HepG2 (cell line): ENCODE results near the gene C3orf18. TPM values are rescaled to one million over a fixed set of nuclear protein-coding genes. Genes with fewer than 3 reads are reported as not detected.
A peak's percentile ranks its signal among the peaks of the same experiment; 100 is the strongest.

Experiments used
- BRD4 ChIP-seq: sonication (generic); formaldehyde crosslinking; IDR thresholded peaks from 2 replicates; pipeline ENCODE4 v1.4.0; 2020; ENCODE audit warnings: missing genetic modification reagents
- PAX8 ChIP-seq: sonication (generic); formaldehyde crosslinking; IDR thresholded peaks from 2 replicates; pipeline ENCODE4 v1.8.0; 2022; ENCODE audit warnings: mild to moderate bottlenecking, missing genetic modification reagents, borderline replicate concordance
- YY1 ChIP-seq: IDR thresholded peaks from 2 replicates; pipeline ENCODE4 v1.6.1; 2011; ENCODE audit warnings: low read length, low read depth, moderate library complexity, mild to moderate bottlenecking; ENCODE audit not compliant: insufficient read depth, insufficient replicate concordance
- ZNF292 ChIP-seq: sonication (generic); formaldehyde crosslinking; IDR thresholded peaks from 2 replicates; pipeline ENCODE4 v1.8.1; 2022; ENCODE audit warnings: mild to moderate bottlenecking, low read depth, missing genetic modification reagents, borderline replicate concordance
- ZNF564 ChIP-seq: sonication (generic); formaldehyde crosslinking; IDR thresholded peaks from 2 replicates; pipeline ENCODE4 v1.8.1; 2023; ENCODE audit warnings: mild to moderate bottlenecking, missing genetic modification reagents
- polyA plus RNA-seq, 8 experiments: library from polyadenylated mRNA; depleted of rRNA in 3 of 8; stranded (reverse) in 7 of 8; unstranded in 1 of 8; fragments of >200 nt; fragmentation: Illumina TruSeq in 4 of 8; extraction: Trizol in 4 of 8; gene quantifications; 2 replicates each; pipeline versions ENCODE4 v1.2.1 to v1.2.3, GENCODE V29; 2011 to 2016; ENCODE audit warnings: low read depth in 4 of 8, missing spikeins in 1 of 8, mixed read lengths in 1 of 8; ENCODE audit not compliant: insufficient read depth in 1 of 8
- total RNA-seq, 5 experiments: library from RNA; depleted of rRNA; stranded (reverse); fragments of >200 nt; fragmentation: Illumina TruSeq; extraction: Trizol; gene quantifications; 2 replicates each; pipeline ENCODE4 v1.2.3, GENCODE V29; 2016; ENCODE audit warnings: low read depth in 1 of 5
- TF ChIP-seq, protein P1 (sequence below): sonication (generic); formaldehyde crosslinking; conservative IDR thresholded peaks from 2 replicates; pipeline ENCODE4 v1.8.0; 2022; ENCODE audit warnings: mild to moderate bottlenecking, moderate library complexity, missing genetic modification reagents
- TF ChIP-seq, protein P2 (sequence below), 2 experiments: fragments of 450-650 bp in 1 of 2; sonication (generic) in 1 of 2; formaldehyde crosslinking in 1 of 2; IDR thresholded peaks; 2 replicates each; pipeline versions ENCODE4 v1.6.1 to v1.8.0; 2016 to 2022; ENCODE audit warnings: antibody characterized with exemption in 1 of 2, mild to moderate bottlenecking in 1 of 2, missing genetic modification reagents in 1 of 2
- TF ChIP-seq, protein P3 (sequence below): sonication (generic); formaldehyde crosslinking; IDR thresholded peaks from 2 replicates; pipeline ENCODE4 v1.4.0; 2020; ENCODE audit warnings: mild to moderate bottlenecking, missing genetic modification reagents, borderline replicate concordance

The C3orf18 gene
- total and polyA plus RNA-seq, 2 of the 13 experiments (the other 11 are each of a cell fraction or from before 2014, with no cell fraction given): 1.6 to 4.8 TPM

DNA sequence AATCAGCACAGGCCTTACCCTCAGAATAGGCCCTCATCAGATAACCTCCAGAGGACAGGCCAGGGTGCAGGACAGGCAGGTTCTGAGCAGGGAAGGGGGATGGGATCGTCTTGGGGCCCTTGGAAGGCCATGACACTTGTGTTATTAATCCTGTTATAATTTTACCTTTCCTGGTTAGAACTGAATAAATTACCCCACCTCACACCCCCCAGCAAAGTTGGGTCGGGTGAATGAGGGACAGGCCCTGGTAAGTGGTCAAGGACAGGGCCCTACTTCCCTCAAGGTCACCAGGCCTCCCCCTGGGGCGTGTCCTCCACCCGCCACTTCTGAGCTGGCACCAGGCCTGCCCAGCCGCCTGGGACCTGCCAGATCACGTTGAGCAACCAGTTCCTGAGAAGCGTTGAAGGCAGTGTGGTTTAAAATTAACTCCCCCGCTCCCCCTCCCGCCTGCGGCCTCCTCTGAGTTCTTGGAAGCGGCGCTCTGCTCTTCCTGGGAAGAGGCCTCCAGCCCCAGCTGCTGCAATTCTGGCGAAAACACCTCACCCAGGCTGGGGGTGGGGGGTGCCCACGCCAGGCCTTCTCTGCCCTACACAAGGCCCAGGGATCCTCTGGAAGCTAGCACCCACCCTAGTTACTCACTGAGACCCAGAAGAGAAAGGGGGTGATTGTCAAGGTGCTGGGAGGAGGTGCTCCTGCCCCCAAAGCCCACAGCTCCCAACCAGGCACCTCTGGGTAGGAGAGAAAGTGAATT is 33.5 kb upstream of the C3orf18 start (continued):
- TF ChIP-seq, protein P1, sequence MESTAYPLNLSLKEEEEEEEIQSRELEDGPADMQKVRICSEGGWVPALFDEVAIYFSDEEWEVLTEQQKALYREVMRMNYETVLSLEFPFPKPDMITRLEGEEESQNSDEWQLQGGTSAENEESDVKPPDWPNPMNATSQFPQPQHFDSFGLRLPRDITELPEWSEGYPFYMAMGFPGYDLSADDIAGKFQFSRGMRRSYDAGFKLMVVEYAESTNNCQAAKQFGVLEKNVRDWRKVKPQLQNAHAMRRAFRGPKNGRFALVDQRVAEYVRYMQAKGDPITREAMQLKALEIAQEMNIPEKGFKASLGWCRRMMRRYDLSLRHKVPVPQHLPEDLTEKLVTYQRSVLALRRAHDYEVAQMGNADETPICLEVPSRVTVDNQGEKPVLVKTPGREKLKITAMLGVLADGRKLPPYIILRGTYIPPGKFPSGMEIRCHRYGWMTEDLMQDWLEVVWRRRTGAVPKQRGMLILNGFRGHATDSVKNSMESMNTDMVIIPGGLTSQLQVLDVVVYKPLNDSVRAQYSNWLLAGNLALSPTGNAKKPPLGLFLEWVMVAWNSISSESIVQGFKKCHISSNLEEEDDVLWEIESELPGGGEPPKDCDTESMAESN: peak; percentile 92
- TF ChIP-seq YY1: peak; percentile 32
- TF ChIP-seq ZNF564 (CRISPR knock-in tag): no peak
- peak; percentile 61; the same call in 1 of the 2 replicates for TF ChIP-seq BRD4 (CRISPR knock-in tag)
- TF ChIP-seq, protein P2, sequence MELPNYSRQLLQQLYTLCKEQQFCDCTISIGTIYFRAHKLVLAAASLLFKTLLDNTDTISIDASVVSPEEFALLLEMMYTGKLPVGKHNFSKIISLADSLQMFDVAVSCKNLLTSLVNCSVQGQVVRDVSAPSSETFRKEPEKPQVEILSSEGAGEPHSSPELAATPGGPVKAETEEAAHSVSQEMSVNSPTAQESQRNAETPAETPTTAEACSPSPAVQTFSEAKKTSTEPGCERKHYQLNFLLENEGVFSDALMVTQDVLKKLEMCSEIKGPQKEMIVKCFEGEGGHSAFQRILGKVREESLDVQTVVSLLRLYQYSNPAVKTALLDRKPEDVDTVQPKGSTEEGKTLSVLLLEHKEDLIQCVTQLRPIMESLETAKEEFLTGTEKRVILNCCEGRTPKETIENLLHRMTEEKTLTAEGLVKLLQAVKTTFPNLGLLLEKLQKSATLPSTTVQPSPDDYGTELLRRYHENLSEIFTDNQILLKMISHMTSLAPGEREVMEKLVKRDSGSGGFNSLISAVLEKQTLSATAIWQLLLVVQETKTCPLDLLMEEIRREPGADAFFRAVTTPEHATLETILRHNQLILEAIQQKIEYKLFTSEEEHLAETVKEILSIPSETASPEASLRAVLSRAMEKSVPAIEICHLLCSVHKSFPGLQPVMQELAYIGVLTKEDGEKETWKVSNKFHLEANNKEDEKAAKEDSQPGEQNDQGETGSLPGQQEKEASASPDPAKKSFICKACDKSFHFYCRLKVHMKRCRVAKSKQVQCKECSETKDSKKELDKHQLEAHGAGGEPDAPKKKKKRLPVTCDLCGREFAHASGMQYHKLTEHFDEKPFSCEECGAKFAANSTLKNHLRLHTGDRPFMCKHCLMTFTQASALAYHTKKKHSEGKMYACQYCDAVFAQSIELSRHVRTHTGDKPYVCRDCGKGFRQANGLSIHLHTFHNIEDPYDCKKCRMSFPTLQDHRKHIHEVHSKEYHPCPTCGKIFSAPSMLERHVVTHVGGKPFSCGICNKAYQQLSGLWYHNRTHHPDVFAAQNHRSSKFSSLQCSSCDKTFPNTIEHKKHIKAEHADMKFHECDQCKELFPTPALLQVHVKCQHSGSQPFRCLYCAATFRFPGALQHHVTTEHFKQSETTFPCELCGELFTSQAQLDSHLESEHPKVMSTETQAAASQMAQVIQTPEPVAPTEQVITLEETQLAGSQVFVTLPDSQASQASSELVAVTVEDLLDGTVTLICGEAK (IDR thresholded peaks at IDR 0.05): no peak
- TF ChIP-seq, protein P2 (CRISPR knock-in tag; IDR thresholded peaks at IDR 0.05): peak; percentile 73
- TF ChIP-seq, protein P3, sequence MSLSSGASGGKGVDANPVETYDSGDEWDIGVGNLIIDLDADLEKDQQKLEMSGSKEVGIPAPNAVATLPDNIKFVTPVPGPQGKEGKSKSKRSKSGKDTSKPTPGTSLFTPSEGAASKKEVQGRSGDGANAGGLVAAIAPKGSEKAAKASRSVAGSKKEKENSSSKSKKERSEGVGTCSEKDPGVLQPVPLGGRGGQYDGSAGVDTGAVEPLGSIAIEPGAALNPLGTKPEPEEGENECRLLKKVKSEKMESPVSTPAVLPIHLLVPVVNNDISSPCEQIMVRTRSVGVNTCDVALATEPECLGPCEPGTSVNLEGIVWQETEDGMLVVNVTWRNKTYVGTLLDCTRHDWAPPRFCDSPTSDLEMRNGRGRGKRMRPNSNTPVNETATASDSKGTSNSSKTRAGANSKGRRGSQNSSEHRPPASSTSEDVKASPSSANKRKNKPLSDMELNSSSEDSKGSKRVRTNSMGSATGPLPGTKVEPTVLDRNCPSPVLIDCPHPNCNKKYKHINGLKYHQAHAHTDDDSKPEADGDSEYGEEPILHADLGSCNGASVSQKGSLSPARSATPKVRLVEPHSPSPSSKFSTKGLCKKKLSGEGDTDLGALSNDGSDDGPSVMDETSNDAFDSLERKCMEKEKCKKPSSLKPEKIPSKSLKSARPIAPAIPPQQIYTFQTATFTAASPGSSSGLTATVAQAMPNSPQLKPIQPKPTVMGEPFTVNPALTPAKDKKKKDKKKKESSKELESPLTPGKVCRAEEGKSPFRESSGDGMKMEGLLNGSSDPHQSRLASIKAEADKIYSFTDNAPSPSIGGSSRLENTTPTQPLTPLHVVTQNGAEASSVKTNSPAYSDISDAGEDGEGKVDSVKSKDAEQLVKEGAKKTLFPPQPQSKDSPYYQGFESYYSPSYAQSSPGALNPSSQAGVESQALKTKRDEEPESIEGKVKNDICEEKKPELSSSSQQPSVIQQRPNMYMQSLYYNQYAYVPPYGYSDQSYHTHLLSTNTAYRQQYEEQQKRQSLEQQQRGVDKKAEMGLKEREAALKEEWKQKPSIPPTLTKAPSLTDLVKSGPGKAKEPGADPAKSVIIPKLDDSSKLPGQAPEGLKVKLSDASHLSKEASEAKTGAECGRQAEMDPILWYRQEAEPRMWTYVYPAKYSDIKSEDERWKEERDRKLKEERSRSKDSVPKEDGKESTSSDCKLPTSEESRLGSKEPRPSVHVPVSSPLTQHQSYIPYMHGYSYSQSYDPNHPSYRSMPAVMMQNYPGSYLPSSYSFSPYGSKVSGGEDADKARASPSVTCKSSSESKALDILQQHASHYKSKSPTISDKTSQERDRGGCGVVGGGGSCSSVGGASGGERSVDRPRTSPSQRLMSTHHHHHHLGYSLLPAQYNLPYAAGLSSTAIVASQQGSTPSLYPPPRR (CRISPR knock-in tag): peak; percentile 54; the same call in 1 of the 2 replicates
- peak; percentile 81 for TF ChIP-seq ZNF292
- no peak for TF ChIP-seq PAX8 (CRISPR knock-in tag)
